Thoracic aorta (tissue), 2 donors: ENCODE data around the gene LRP3. TPM values are rescaled to one million over a fixed set of nuclear protein-coding genes. Genes with fewer than 3 reads are reported as not detected.

Experiments
- ATAC-seq: fragments of 150-250 bp; one replicate; pipeline ENCODE4 v1.8.0; 2017; ENCODE audit warnings: low read depth; ENCODE audit not compliant: insufficient number of reproducible peaks, low FRiP score
- DNase-seq: peaks from one replicate; pipeline ENCODE4 v3.0.0-alpha.2; 2020; ENCODE audit warnings: low spot score
- H3K27ac ChIP-seq, 2 donors: fragments of 200-600 bp; sonication (generic); 1 replicate in 1 of 2; 2 replicates in 1 of 2; pipeline ENCODE4 v1.5.1; 2016; ENCODE audit warnings: mild to moderate bottlenecking in 2 of 2, moderate library complexity in 2 of 2
- H3K27me3 ChIP-seq: fragments of 200-600 bp; sonication (generic); replicated peaks from 2 replicates; pipeline ENCODE4 v1.6.0; 2016; ENCODE audit warnings: mild to moderate bottlenecking; ENCODE audit not compliant: insufficient read depth
- H3K36me3 ChIP-seq: fragments of 200-600 bp; sonication (generic); one replicate; pipeline ENCODE4 v1.5.1; 2016
- H3K4me1 ChIP-seq, 2 donors: fragments of 200-600 bp; sonication (generic); 1 replicate in 1 of 2; 2 replicates in 1 of 2; pipeline versions ENCODE4 v1.5.1 to v1.6.0; 2016; ENCODE audit warnings: low read depth in 2 of 2, mild to moderate bottlenecking in 1 of 2; ENCODE audit not compliant: control insufficient read depth in 1 of 2
- H3K4me3 ChIP-seq: fragments of 200-600 bp; sonication (generic); 2 replicates; pipeline ENCODE4 v1.5.1; 2016; ENCODE audit warnings: mild to moderate bottlenecking
- H3K9me3 ChIP-seq: fragments of 200-600 bp; sonication (generic); 2 replicates; pipeline ENCODE4 v1.5.1; 2016
- CTCF ChIP-seq: fragments of 200-600 bp; sonication (generic); IDR thresholded peaks from one replicate; pipeline ENCODE4 v1.5.1; 2019; ENCODE audit warnings: antibody characterized with exemption
- total RNA-seq, 2 donors: library from RNA; depleted of rRNA; stranded (reverse); fragments of >200 nt; gene quantifications; one replicate each; pipeline versions ENCODE4 v1.1.0 to v1.2.3, GENCODE V29; 2016

The LRP3 gene
- total RNA-seq, 2 donors from 2014 or later = 32.2 to 50.9 TPM

- no peak for DNase-seq
These were observed 47.5 kb downstream of the LRP3 start for GRCh38 chr19:33241530-33242101.

GRCh38 chr19:33242131-33242530 lies 48.0 kb downstream of the LRP3 start:
- Histone ChIP-seq H3K4me1 (no peaks in the 10 kb centered on the region), H3K4me3 (no peak overlapping the region), H3K27me3 (no peaks in the 10 kb centered on the region), H3K9me3 (peaks cover 5% of the 10 kb centered on the region), H3K36me3 (no peaks in the 10 kb centered on the region), H3K27ac (no peak overlapping the region)
- no peak for DNase-seq
- ATAC-seq = no peak
- no peak for TF ChIP-seq CTCF

More at GRCh38 chr19:33241530-33242101, 47.5 kb downstream of the LRP3 start:
- Histone ChIP-seq H3K27me3 (no peaks in the 10 kb centered on the region), H3K27ac (no peak overlapping the region), H3K36me3 (no peaks in the 10 kb centered on the region), H3K9me3 (peaks cover 5% of the 10 kb centered on the region), H3K4me1 (no peaks in the 10 kb centered on the region), H3K4me3 (no peak overlapping the region)
- no peak for ATAC-seq
- peak; percentile 63 for TF ChIP-seq CTCF

GRCh38 chr19:33242911-33243310 lies 48.8 kb downstream of the LRP3 start:
- no peak for DNase-seq
- ATAC-seq = no peak
- no peaks in the 10 kb centered on the region for H3K4me1 ChIP-seq
- H3K27me3 ChIP-seq = no peaks in the 10 kb centered on the region
- no peak overlapping the region for H3K4me3 ChIP-seq
- TF ChIP-seq CTCF = no peak
- H3K9me3 ChIP-seq = peaks cover 5% of the 10 kb centered on the region
- H3K36me3 ChIP-seq = no peaks in the 10 kb centered on the region
- no peak overlapping the region for H3K27ac ChIP-seq

GRCh38 chr19:33245948-33246708 lies 52.0 kb downstream of the LRP3 start:
- no peak overlapping the region for H3K27ac ChIP-seq
- no peaks in the 10 kb centered on the region for H3K27me3 ChIP-seq
- H3K9me3 ChIP-seq = peaks cover 5% of the 10 kb centered on the region
- H3K4me3 ChIP-seq = no peak overlapping the region
- H3K4me1 ChIP-seq = no peaks in the 10 kb centered on the region
- DNase-seq (no peak), ATAC-seq (no peak)
- TF ChIP-seq CTCF = peak; percentile 46
- H3K36me3 ChIP-seq = no peaks in the 10 kb centered on the region

- H3K4me1 ChIP-seq = no peaks in the 10 kb centered on the region
- TF ChIP-seq CTCF = no peak
- H3K27ac ChIP-seq = no peak overlapping the region
- H3K9me3 ChIP-seq = peaks cover 5% of the 10 kb centered on the region
- no peaks in the 10 kb centered on the region for H3K27me3 ChIP-seq
- H3K4me3 ChIP-seq = no peak overlapping the region
- H3K36me3 ChIP-seq = no peaks in the 10 kb centered on the region
- ATAC-seq (no peak), DNase-seq (no peak)
These were observed 52.7 kb downstream of the LRP3 start for GRCh38 chr19:33246709-33247440.
